Endothelial cell of umbilical vein (primary cell): Measurements from ENCODE around the gene TARM1. TPM values are rescaled to one million over a fixed set of nuclear protein-coding genes. Genes with fewer than 3 reads are reported as not detected.

Experiments
- BruUV-seq: library from RNA; stranded (reverse); fragments of 400-500 nt; replicated peaks from 2 replicates; lab custom pipeline; 2021; lab: Mats Ljungman, UMichigan
- CTCF ChIA-PET: fragments of 300-600, 350-600 bp; sonication (Branson Sonifier 250); formaldehyde crosslinking; loops from one replicate; lab custom pipeline; 2021; ENCODE audit warnings: antibody characterized with exemption, inconsistent platforms; lab: Charles Lee
- POLR2A ChIA-PET: fragments of 300-600, 350-600 bp; sonication (Branson Sonifier 250); formaldehyde crosslinking; loops from one replicate; lab custom pipeline; 2021; ENCODE audit warnings: antibody characterized with exemption, inconsistent platforms; lab: Charles Lee
- DNase-seq: peaks from one replicate; pipeline ENCODE4 v3.0.0-alpha.2; 2011; ENCODE audit warnings: low read depth, low spot score
- FAIRE-seq: peaks from 2 replicates; lab custom pipeline; 2011; peaks lifted over from hg19 to GRCh38; lab: Jason Lieb, UNC
- H2AFZ ChIP-seq: 2 replicates; pipeline ENCODE4 v1.6.0; 2012; ENCODE audit warnings: low read depth, low read length, control low read depth, inconsistent platforms
- H3K27ac ChIP-seq: 2 replicates; pipeline ENCODE4 v1.5.1; 2011; ENCODE audit warnings: low read depth, mild to moderate bottlenecking, control low read depth, low read length, moderate library complexity; ENCODE audit not compliant: insufficient read depth
- H3K27me3 ChIP-seq, 2 experiments: 2 replicates each; pipeline versions ENCODE4 v1.6.0 to v1.6.1; 2011; ENCODE audit warnings: low read length in 2 of 2, mixed read lengths in 1 of 2; ENCODE audit not compliant: control insufficient read depth in 2 of 2, insufficient read depth in 2 of 2
- H3K36me3 ChIP-seq, 2 experiments: 2 replicates in 1 of 2; 3 replicates in 1 of 2; pipeline ENCODE4 v1.5.1; 2011; ENCODE audit warnings: low read length in 2 of 2, mild to moderate bottlenecking in 1 of 2, moderate library complexity in 1 of 2; ENCODE audit not compliant: control insufficient read depth in 2 of 2, insufficient read depth in 2 of 2; ENCODE audit errors: extremely low read depth in 1 of 2
- H3K4me1 ChIP-seq: 3 replicates; pipeline ENCODE4 v1.5.1; 2011; ENCODE audit warnings: mild to moderate bottlenecking, low read length; ENCODE audit not compliant: control insufficient read depth, insufficient read depth; ENCODE audit errors: extremely low read depth
- H3K4me2 ChIP-seq: 2 replicates; pipeline ENCODE4 v1.6.1; 2011; ENCODE audit warnings: low read length, control low read depth, mixed read lengths; ENCODE audit not compliant: insufficient read depth
- H3K4me3 ChIP-seq, 3 experiments: fragments of 200-600 bp in 1 of 3; sonication (generic), shearing (Covaris generic) in 1 of 3; replicated peaks in 1 of 3; 2 replicates each; pipeline ENCODE4 v1.5.1; 2011 to 2016; ENCODE audit warnings: control low read depth in 3 of 3, low read length in 3 of 3, mild to moderate bottlenecking in 2 of 3, inconsistent platforms in 1 of 3, low read depth in 1 of 3, moderate library complexity in 1 of 3; ENCODE audit not compliant: insufficient read depth in 1 of 3
- H3K79me2 ChIP-seq: 2 replicates; pipeline ENCODE4 v1.6.0; 2012; ENCODE audit warnings: low read length, inconsistent platforms; ENCODE audit not compliant: control insufficient read depth, insufficient read depth
- H3K9ac ChIP-seq: replicated peaks from 2 replicates; pipeline ENCODE3; 2011; ENCODE audit warnings: low read length, control low read depth; ENCODE audit not compliant: insufficient read depth; ENCODE audit errors: extremely low read depth
- H3K9me1 ChIP-seq: replicated peaks from 3 replicates; pipeline ENCODE4 v1.6.0; 2011; ENCODE audit warnings: mild to moderate bottlenecking, low read length; ENCODE audit not compliant: control insufficient read depth, insufficient read depth; ENCODE audit errors: extremely low read depth
- H3K9me3 ChIP-seq: replicated peaks from 2 replicates; pipeline ENCODE4 v1.5.1; 2012; ENCODE audit warnings: low read length, inconsistent platforms; ENCODE audit not compliant: control insufficient read depth, insufficient read depth
- H4K20me1 ChIP-seq: replicated peaks from 2 replicates; pipeline ENCODE3; 2011; ENCODE audit warnings: mild to moderate bottlenecking, low read length; ENCODE audit not compliant: control insufficient read depth, insufficient read depth; ENCODE audit errors: extremely low read depth
- EZH2 ChIP-seq: IDR thresholded peaks from 2 replicates; pipeline ENCODE4 v1.6.1; 2012; ENCODE audit warnings: borderline replicate concordance, low read depth, mild to moderate bottlenecking, moderate library complexity, low read length, inconsistent platforms; ENCODE audit not compliant: severe bottlenecking
- FOS ChIP-seq: IDR thresholded peaks from 2 replicates; pipeline ENCODE4 v1.6.1; 2011; ENCODE audit warnings: mild to moderate bottlenecking, low read length, moderate library complexity, borderline replicate concordance; ENCODE audit not compliant: insufficient read depth
- GATA2 ChIP-seq: IDR thresholded peaks from 2 replicates; pipeline ENCODE4 v1.7.0; 2011; ENCODE audit warnings: low read depth, mild to moderate bottlenecking, moderate library complexity, mixed read lengths, low read length; ENCODE audit not compliant: insufficient read length, insufficient read depth
- JUN ChIP-seq: IDR thresholded peaks from 2 replicates; pipeline ENCODE4 v1.6.1; 2011; ENCODE audit warnings: borderline replicate concordance, low read depth; ENCODE audit not compliant: insufficient read length, insufficient read depth
- MYC ChIP-seq: IDR thresholded peaks from one replicate; pipeline ENCODE4 v1.6.1; 2011; ENCODE audit warnings: mild to moderate bottlenecking, low read depth, low read length
- POLR2A ChIP-seq: IDR thresholded peaks from 2 replicates; pipeline ENCODE4 v1.6.1; 2012; ENCODE audit warnings: low read depth, mild to moderate bottlenecking, control low read depth, low read length
- POLR2AphosphoS5 ChIP-seq: IDR thresholded peaks from 2 replicates; pipeline ENCODE4 v1.6.1; 2012; ENCODE audit warnings: low read depth, mild to moderate bottlenecking, control low read depth, low read length, moderate library complexity; ENCODE audit not compliant: insufficient read depth
- dilution Hi-C: fragments of 300-500 bp; cut with MboI; formaldehyde crosslinking; loops from one replicate; pipeline ENCODE4 v1.15.0; 2019; ENCODE audit warnings: low sequenced_read_pairs; ENCODE audit not compliant: extremely low pct_ligation_motif_present
- intact Hi-C: fragments of 100-400 bp; cut with micrococcal nuclease; formaldehyde crosslinking; loops from one replicate; pipeline ENCODE4 v1.10.0; 2022
- polyA plus RNA-seq, 4 experiments: library from polyadenylated mRNA; depleted of rRNA in 3 of 4; stranded (reverse) in 3 of 4; unstranded in 1 of 4; fragments of >200 nt; gene quantifications; 2 replicates each; pipeline versions ENCODE4 v1.2.1 to v1.2.3, GENCODE V29; 2011 to 2012; ENCODE audit warnings: missing spikeins in 1 of 4
- total RNA-seq: library from RNA; stranded (reverse); gene quantifications from 2 replicates; pipeline ENCODE4 v1.2.3, GENCODE V29; 2021
- TF ChIP-seq, protein P1 (sequence below), 2 donors: IDR thresholded peaks; 1 replicate in 1 of 2; 2 replicates in 1 of 2; pipeline ENCODE4 v1.5.1; 2011; ENCODE audit warnings: low read length in 2 of 2, mild to moderate bottlenecking in 2 of 2, moderate library complexity in 2 of 2, control low read depth in 1 of 2, inconsistent platforms in 1 of 2, low read depth in 1 of 2; ENCODE audit not compliant: insufficient read depth in 1 of 2; ENCODE audit errors: extremely low read depth in 1 of 2
- TF ChIP-seq, protein P2 (sequence below): IDR thresholded peaks from 2 replicates; pipeline ENCODE4 v1.6.1; 2011; ENCODE audit not compliant: insufficient read depth, insufficient read length

Gene TARM1
- total and polyA plus RNA-seq, 2 donors (not counting 3 experiments of a cell fraction or from before 2014, with no cell fraction given) = not detected

DNA sequence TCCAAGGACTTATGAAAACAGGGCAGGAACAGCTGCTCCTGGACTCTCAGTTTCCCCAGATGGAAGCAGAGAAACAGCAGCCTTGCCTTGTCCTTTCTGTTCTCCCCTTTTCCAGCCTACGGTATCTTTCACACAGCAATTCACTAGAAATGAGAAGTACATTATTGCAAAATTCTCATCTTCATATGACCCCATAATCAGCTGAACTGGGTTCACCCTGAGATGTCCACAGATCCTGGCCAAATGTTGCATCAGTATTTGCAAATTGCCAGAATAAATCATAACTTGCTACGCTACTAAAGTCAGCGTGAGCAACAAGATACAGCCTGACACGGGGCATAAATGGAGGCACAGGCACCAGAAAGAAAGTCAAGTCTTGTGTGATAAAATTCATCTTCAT lies 33.5 kb downstream of the TARM1 start:
- Histone ChIP-seq H3K4me2 (no peak overlapping the region), H3K27ac (no peak overlapping the region), H3K9me3 (no peaks in the 10 kb centered on the region), H4K20me1 (no peaks in the 10 kb centered on the region), H3K79me2 (no peaks in the 10 kb centered on the region), H2AFZ (no peak overlapping the region), H3K36me3 (no peaks in the 10 kb centered on the region), H3K27me3 (peaks cover 19 to 28% of the 10 kb centered on the region in 2 experiments), H3K4me3 (no peak overlapping the region), H3K9me1 (no peaks in the 10 kb centered on the region), H3K9ac (no peak overlapping the region), H3K4me1 (no peaks in the 10 kb centered on the region)
- intact Hi-C loops = no loop called here
- DNase-seq = no peak
- dilution Hi-C loops = no loop called here
- CTCF ChIA-PET = interaction anchor here (2.4 to 3.8 kb wide), 2 partner anchors 18 to 254 kb away, joined by 8 to 18 read pairs; no protein-coding TSS in a partner anchor
- POLR2A ChIA-PET = no interaction called here
- no peak for FAIRE-seq
- BruUV-seq = no TSS peak
- TF ChIP-seq EZH2 (no peak), FOS (no peak), MYC (no peak), GATA2 (no peak), POLR2AphosphoS5 (no peak), POLR2A (no peak), JUN (no peak)
- TF ChIP-seq, protein P1, sequence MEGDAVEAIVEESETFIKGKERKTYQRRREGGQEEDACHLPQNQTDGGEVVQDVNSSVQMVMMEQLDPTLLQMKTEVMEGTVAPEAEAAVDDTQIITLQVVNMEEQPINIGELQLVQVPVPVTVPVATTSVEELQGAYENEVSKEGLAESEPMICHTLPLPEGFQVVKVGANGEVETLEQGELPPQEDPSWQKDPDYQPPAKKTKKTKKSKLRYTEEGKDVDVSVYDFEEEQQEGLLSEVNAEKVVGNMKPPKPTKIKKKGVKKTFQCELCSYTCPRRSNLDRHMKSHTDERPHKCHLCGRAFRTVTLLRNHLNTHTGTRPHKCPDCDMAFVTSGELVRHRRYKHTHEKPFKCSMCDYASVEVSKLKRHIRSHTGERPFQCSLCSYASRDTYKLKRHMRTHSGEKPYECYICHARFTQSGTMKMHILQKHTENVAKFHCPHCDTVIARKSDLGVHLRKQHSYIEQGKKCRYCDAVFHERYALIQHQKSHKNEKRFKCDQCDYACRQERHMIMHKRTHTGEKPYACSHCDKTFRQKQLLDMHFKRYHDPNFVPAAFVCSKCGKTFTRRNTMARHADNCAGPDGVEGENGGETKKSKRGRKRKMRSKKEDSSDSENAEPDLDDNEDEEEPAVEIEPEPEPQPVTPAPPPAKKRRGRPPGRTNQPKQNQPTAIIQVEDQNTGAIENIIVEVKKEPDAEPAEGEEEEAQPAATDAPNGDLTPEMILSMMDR (IDR thresholded peaks at IDR 0.05; ENCODE audit: extremely low read depth in 1 of 2, insufficient read depth in 1 of 2, low read depth in 1 of 2, low read length in 2 of 2) = no peak
- TF ChIP-seq, protein P2, sequence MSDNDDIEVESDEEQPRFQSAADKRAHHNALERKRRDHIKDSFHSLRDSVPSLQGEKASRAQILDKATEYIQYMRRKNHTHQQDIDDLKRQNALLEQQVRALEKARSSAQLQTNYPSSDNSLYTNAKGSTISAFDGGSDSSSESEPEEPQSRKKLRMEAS = no peak
